HG02840 (cell line): ENCODE results near the gene PSMB8.
"Not testable (repeated sequence)": the region's sequence is repeated elsewhere in the genome, so short reads cannot be mapped to it uniquely, and the experiment has no call there.

Experiments used
- ATAC-seq: cut with Tn5 transposase; IDR thresholded peaks from one replicate; pipeline ENCODE4 v1.9.1; 2021; ENCODE audit warnings: mild to moderate bottlenecking, moderate library complexity, moderate number of reproducible peaks; ENCODE audit not compliant: unreplicated experiment, low FRiP score

PSMB8 gene

GRCh38 chr6:32838114-32838958 lies 5.5 kb downstream of the PSMB8 start, which contains the start of gene TAP2:
TSS of gene TAP2 (minus strand) at chr6:32838739. CDS start at chr6:32838233, 506 bp downstream.
- ATAC-seq, result peak; percentile 74

GRCh38 chr6:32837651-32838113 lies 6.2 kb downstream of the PSMB8 start:
- ATAC-seq, result no peak

- ATAC-seq, result no peak
These were observed 7.0 kb downstream of the PSMB8 start for GRCh38 chr6:32836873-32837272.

GRCh38 chr6:32835167-32835893 lies 8.5 kb downstream of the PSMB8 start:
- no peak for ATAC-seq

GRCh38 chr6:32833664-32834063 lies 10.2 kb downstream of the PSMB8 start:
- no peak for ATAC-seq

GRCh38 chr6:32832535-32832934 lies 11.3 kb downstream of the PSMB8 start:
- ATAC-seq, result no peak

GRCh38 chr6:32830936-32831335 lies 12.9 kb downstream of the PSMB8 start:
- no peak for ATAC-seq

GRCh38 chr6:32830017-32830416 lies 13.8 kb downstream of the PSMB8 start:
- no peak for ATAC-seq

GRCh38 chr6:32829495-32829894 lies 14.4 kb downstream of the PSMB8 start:
- no peak for ATAC-seq

- no peak for ATAC-seq
These were observed 16.8 kb downstream of the PSMB8 start for GRCh38 chr6:32827025-32827424.

- ATAC-seq, result no peak
These were observed 17.9 kb downstream of the PSMB8 start for GRCh38 chr6:32825966-32826365.

GRCh38 chr6:32819729-32820128 lies 24.1 kb downstream of the PSMB8 start:
- no peak for ATAC-seq

- no peak for ATAC-seq
These were observed 25.0 kb downstream of the PSMB8 start for GRCh38 chr6:32818867-32819266.

- peak; percentile 42 for ATAC-seq
These were observed 27.1 kb downstream of the PSMB8 start, which contains the start of gene HLA-DOB for GRCh38 chr6:32816746-32817204. TSS of gene HLA-DOB (minus strand) at chr6:32817002. CDS start at chr6:32816951, 51 bp downstream.

GRCh38 chr6:32815996-32816395 lies 27.9 kb downstream of the PSMB8 start:
- ATAC-seq, result peak; percentile 46

- no peak for ATAC-seq
These were observed 28.7 kb downstream of the PSMB8 start for GRCh38 chr6:32815115-32815514.

GRCh38 chr6:32814145-32814544 lies 29.7 kb downstream of the PSMB8 start:
- ATAC-seq, result no peak

GRCh38 chr6:32809171-32809570 lies 34.7 kb downstream of the PSMB8 start:
- no peak for ATAC-seq

GRCh38 chr6:32807020-32807580 lies 36.7 kb downstream of the PSMB8 start:
- ATAC-seq, result no peak

- ATAC-seq, result not testable (repeated sequence)
These were observed 38.4 kb downstream of the PSMB8 start for GRCh38 chr6:32805404-32805803.

GRCh38 chr6:32803416-32803815 lies 40.4 kb downstream of the PSMB8 start:
- ATAC-seq, result no peak
